ENCODE measurements around the gene OSMR. TPM values are rescaled to one million over a fixed set of nuclear protein-coding genes. Genes with fewer than 3 reads are reported as not detected.

The OSMR gene
- total and polyA plus RNA-seq, 2 donors (not counting 3 experiments of a cell fraction or from before 2014, with no cell fraction given), result 6.1 to 19.7 TPM

- H3K4me1 ChIP-seq (ENCODE audit: control insufficient read depth, extremely low read depth, insufficient read depth, low read length), result peaks cover 31% of the 10 kb centered on the region
- ChIA-PET CTCF (interaction anchor here (0.6 to 11.2 kb wide), 105 partner anchors 9 to 616 kb away, joined by 3 to 501 read pairs (median 5); partner anchors contain the start of gene LIFR), POLR2A (interaction anchor here (0.7 to 1.0 kb wide), 3 partner anchors 26 to 389 kb away, joined by 3 read pairs; no protein-coding TSS in a partner anchor)
- H3K4me2 ChIP-seq (ENCODE audit: insufficient read depth, low read length), result no peak overlapping the region
- H3K9me1 ChIP-seq (replicated peaks; ENCODE audit: control insufficient read depth, extremely low read depth, insufficient read depth, low read length), result no peaks in the 10 kb centered on the region
- no peaks in the 10 kb centered on the region for H3K79me2 ChIP-seq (ENCODE audit: control insufficient read depth, insufficient read depth, low read length)
- H3K9me3 ChIP-seq (replicated peaks; ENCODE audit: control insufficient read depth, insufficient read depth, low read length), result no peaks in the 10 kb centered on the region
- H3K9ac ChIP-seq (replicated peaks; ENCODE audit: extremely low read depth, insufficient read depth, low read length), result no peak overlapping the region
- peak overlapping the region; percentile 43 for H2AFZ ChIP-seq (ENCODE audit: low read depth, low read length)
- H3K27ac ChIP-seq (ENCODE audit: insufficient read depth, low read depth, low read length), result no peak overlapping the region
- H4K20me1 ChIP-seq (replicated peaks; ENCODE audit: control insufficient read depth, extremely low read depth, insufficient read depth, low read length), result no peaks in the 10 kb centered on the region
- peak; percentile 87 for DNase-seq (ENCODE audit: low read depth, low spot score)
- no peak overlapping the region for H3K4me3 ChIP-seq (replicated peaks in 1 of 3; ENCODE audit: insufficient read depth in 1 of 3, low read depth in 1 of 3, low read length in 3 of 3)
- FAIRE-seq, result peak; percentile 62
- intact Hi-C loops (cut with micrococcal nuclease) (loop anchor here (1.0 to 5.0 kb wide), 7 partner anchors 92 to 427 kb away; no protein-coding TSS in a partner anchor), dilution Hi-C loops (cut with MboI; ENCODE audit: extremely low pct_ligation_motif_present, low sequenced_read_pairs) (loop anchor here (25.0 kb wide), 1 partner anchor 372 kb away; no protein-coding TSS in a partner anchor)
- H3K27me3 ChIP-seq (ENCODE audit: control insufficient read depth in 2 of 2, insufficient read depth in 2 of 2, low read length in 2 of 2), result no peaks in the 10 kb centered on the region
- TF ChIP-seq FOS (IDR thresholded peaks at IDR 0.05; ENCODE audit: borderline replicate concordance, insufficient read depth, low read length) (no peak), JUN (IDR thresholded peaks at IDR 0.05; ENCODE audit: borderline replicate concordance, insufficient read depth, insufficient read length, low read depth) (no peak), CTCF (IDR thresholded peaks at IDR 0.05; ENCODE audit: extremely low read depth in 1 of 2, insufficient read depth in 1 of 2, low read depth in 1 of 2, low read length in 2 of 2) (peak; percentile 81 to 83), GATA2 (IDR thresholded peaks at IDR 0.05; ENCODE audit: insufficient read depth, insufficient read length, low read depth, low read length) (no peak), POLR2A (IDR thresholded peaks at IDR 0.05; ENCODE audit: low read depth, low read length) (no peak)
- H3K36me3 ChIP-seq (ENCODE audit: control insufficient read depth in 2 of 2, extremely low read depth in 1 of 2, insufficient read depth in 2 of 2, low read length in 2 of 2), result no peaks in the 10 kb centered on the region
- BruUV-seq (replicated peaks), result no TSS peak
Measured at GRCh38 chr5:38809388-38810359, 36.1 kb upstream of the OSMR start.
